ENCODE measurements around the gene ZSCAN32. TPM values are rescaled to one million over a fixed set of nuclear protein-coding genes. Genes with fewer than 3 reads are reported as not detected.

The ZSCAN32 gene
- total RNA-seq, 1 donor from 2014 or later = 18.3 TPM

- H3K4me3 Mint-ChIP-seq = no peak overlapping the region
- H3K36me3 Mint-ChIP-seq (ENCODE audit: low read depth) = peaks cover 69% of the 10 kb centered on the region
- H3K4me1 Mint-ChIP-seq = no peaks in the 10 kb centered on the region
- H3K9me3 Mint-ChIP-seq = peaks cover 23% of the 10 kb centered on the region
- no peak for DNase-seq (ENCODE audit: low read depth, low spot score)
- TF ChIP-seq CTCF (conservative IDR thresholded peaks at IDR 0.05) = no peak
- H3K27me3 Mint-ChIP-seq (ENCODE audit: low read depth) = no peaks in the 10 kb centered on the region
- H3K27ac Mint-ChIP-seq (ENCODE audit: unreplicated experiment) = peak overlapping the region; percentile 78
These were observed 11.0 kb downstream of the ZSCAN32 start for GRCh38 chr16:3389663-3390338.

- peaks cover 27% of the 10 kb centered on the region for H3K9me3 Mint-ChIP-seq
These were observed 12.5 kb downstream of the ZSCAN32 start for GRCh38 chr16:3388325-3388724.

DNA sequence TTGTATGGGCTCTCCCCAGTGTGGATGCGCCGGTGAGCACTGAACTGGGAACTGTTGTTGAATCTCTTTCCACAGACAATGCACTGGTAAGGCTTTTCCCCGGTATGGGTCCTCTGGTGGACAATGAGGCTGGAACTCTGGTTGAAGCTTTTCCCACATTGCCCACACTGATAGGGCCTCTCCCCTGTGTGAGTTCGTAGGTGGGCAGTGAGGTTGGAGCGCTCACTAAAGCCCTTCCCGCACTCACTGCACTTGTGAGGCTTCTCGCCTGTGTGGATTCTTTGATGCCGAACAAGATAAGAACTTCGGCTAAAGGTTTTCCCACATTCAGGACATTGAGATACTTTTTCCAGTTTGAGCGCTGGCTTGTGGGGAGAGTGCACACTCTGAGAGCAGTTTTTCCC, 17.8 kb downstream of the ZSCAN32 start:
- Mint-ChIP-seq H3K36me3 (ENCODE audit: low read depth) (peaks cover 85% of the 10 kb centered on the region), H3K27ac (ENCODE audit: unreplicated experiment) (no peak overlapping the region), H3K9me3 (peaks cover 38% of the 10 kb centered on the region), H3K4me1 (no peaks in the 10 kb centered on the region), H3K27me3 (ENCODE audit: low read depth) (no peaks in the 10 kb centered on the region), H3K4me3 (no peak overlapping the region)
- TF ChIP-seq CTCF (conservative IDR thresholded peaks at IDR 0.05) = no peak
- no peak for DNase-seq (ENCODE audit: low read depth, low spot score)

More at GRCh38 chr16:3388325-3388724, 12.5 kb downstream of the ZSCAN32 start:
- H3K36me3 Mint-ChIP-seq (ENCODE audit: low read depth) = peaks cover 73% of the 10 kb centered on the region
- no peaks in the 10 kb centered on the region for H3K4me1 Mint-ChIP-seq
- H3K27me3 Mint-ChIP-seq (ENCODE audit: low read depth) = no peaks in the 10 kb centered on the region
- no peak for TF ChIP-seq CTCF (conservative IDR thresholded peaks at IDR 0.05)
- H3K27ac Mint-ChIP-seq (ENCODE audit: unreplicated experiment) = no peak overlapping the region
- no peak for DNase-seq (ENCODE audit: low read depth, low spot score)
- H3K4me3 Mint-ChIP-seq = no peak overlapping the region

GRCh38 chr16:3377917-3378316, 22.9 kb downstream of the ZSCAN32 start:
- Mint-ChIP-seq H3K4me1 (no peaks in the 10 kb centered on the region), H3K4me3 (no peak overlapping the region), H3K27me3 (ENCODE audit: low read depth) (no peaks in the 10 kb centered on the region), H3K27ac (ENCODE audit: unreplicated experiment) (no peak overlapping the region), H3K9me3 (peaks cover 32% of the 10 kb centered on the region), H3K36me3 (ENCODE audit: low read depth) (peaks cover 48% of the 10 kb centered on the region)
- no peak for TF ChIP-seq CTCF (conservative IDR thresholded peaks at IDR 0.05)
- no peak for DNase-seq (ENCODE audit: low read depth, low spot score)

DNA sequence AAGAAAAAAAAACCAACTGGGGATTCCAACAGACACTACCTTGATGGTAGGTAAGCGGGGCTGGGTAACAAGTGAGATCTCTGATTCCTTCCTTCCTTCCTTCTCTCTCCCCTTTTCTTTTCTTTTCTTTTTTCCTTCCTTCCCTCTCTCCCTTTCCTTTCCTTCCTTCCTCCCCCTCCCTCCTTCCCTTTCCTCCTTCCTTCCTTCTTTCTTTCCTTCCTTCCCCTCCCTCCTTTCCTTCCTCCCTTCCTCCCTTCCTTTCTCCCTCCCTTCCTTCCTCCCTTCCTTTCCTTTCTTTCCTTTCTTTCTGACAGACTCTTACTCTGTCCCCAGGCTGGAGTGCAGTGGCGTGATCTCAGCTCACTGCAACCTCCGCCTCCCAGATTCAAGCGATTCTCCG, 25.1 kb downstream of the ZSCAN32 start:
- Mint-ChIP-seq H3K4me3 (no peak overlapping the region), H3K9me3 (peaks cover 20% of the 10 kb centered on the region), H3K4me1 (no peaks in the 10 kb centered on the region), H3K27me3 (ENCODE audit: low read depth) (no peaks in the 10 kb centered on the region), H3K27ac (ENCODE audit: unreplicated experiment) (no peak overlapping the region), H3K36me3 (ENCODE audit: low read depth) (peaks cover 25% of the 10 kb centered on the region)
- no peak for DNase-seq (ENCODE audit: low read depth, low spot score)
- no peak for TF ChIP-seq CTCF (conservative IDR thresholded peaks at IDR 0.05)
